Hematopoietic multipotent progenitor cell (in vitro differentiated cells): ENCODE data around the gene HTRA3. TPM values are rescaled to one million over a fixed set of nuclear protein-coding genes. Genes with fewer than 3 reads are reported as not detected.

Experiments used
- DNase-seq, 3 donors: peaks; one replicate each; pipeline ENCODE4 v3.0.0-alpha.2; 2011 to 2015; ENCODE audit warnings: low read depth in 2 of 3, low spot score in 2 of 3
- total RNA-seq: library from RNA; depleted of rRNA; stranded (reverse); fragments of >200 nt; gene quantifications from one replicate; pipeline ENCODE4 v1.2.3, GENCODE V29; 2012

The HTRA3 gene
- total RNA-seq, 1 donor = 12.9 TPM

DNA sequence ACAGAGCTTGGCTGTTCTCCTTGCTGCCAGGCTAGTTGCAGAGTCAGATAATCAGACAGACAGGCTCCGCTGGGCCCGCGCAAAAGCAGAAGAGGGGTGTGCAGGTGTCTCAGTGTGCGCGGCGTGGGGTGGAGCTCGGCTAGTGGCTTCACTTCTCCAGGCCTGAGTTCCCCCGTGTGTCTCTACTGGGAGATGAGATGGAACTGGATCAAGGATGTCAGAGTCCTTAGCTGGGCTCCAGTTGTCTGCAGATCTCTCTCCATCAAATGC lies 21.1 kb downstream of the HTRA3 start:
- no peak for DNase-seq

DNA sequence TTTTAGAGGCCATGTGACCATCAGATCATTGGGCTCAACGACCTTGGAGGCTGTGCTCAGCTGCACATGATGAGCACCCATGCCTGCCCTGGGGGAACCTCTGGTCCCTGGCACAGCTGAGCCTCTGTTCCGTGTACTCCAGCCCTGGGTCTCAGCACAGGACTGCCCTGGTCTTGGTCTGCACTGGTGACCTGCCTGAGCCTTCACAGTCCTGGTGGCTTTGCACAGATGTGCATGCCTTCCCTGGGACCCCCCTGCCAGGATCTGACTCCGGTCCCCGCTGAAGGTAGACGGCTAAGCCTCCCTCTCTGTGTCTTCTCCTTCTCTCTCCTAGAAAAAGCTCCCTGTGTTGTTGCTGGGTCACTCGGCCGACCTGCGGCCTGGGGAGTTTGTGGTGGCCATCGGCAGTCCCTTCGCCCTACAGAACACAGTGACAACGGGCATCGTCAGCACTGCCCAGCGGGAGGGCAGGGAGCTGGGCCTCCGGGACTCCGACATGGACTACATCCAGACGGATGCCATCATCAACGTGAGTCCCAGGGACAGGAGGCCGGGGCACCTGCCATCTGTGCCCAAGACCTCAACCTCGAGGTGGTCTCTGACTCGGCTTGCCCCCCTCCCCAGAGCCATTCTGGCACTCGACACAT lies 21.6 kb downstream of the HTRA3 start:
- DNase-seq = no peak

DNA sequence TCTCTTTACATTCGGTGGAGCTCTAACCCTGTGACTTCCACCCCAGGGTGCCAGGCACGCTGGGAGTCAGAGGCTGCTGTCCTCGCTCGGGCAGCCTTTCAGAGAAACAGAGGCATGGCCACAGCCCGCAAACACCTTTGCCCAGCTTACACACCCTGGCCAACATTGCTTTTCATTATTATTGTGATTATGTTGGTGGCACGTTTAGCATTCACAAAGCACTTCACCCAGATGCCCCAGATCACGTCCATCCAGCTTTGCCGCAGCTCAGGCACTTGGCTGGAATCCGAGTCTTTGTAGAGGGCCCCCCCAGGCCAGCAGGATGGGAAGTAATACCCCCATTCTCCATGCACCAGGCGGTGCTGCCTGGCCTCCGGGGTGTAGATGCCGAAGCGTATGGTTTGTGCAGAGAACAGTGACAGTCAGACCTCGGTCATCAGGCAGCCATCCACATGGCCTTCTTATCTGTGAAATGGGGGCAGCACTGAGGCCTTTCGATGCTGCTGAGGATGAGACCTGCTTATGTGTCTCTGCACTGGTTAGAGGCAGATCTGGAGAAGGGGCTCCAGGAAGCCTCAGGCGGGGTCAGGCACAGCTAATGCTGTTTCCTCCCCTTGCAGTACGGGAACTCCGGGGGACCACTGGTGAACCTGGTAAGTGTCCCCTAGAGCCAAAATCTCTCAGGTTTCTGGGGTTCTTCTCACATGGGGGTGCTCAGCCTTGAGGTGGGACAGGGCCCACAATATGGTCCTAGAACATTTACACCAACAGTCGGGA lies 22.3 kb downstream of the HTRA3 start:
- DNase-seq = no peak

DNA sequence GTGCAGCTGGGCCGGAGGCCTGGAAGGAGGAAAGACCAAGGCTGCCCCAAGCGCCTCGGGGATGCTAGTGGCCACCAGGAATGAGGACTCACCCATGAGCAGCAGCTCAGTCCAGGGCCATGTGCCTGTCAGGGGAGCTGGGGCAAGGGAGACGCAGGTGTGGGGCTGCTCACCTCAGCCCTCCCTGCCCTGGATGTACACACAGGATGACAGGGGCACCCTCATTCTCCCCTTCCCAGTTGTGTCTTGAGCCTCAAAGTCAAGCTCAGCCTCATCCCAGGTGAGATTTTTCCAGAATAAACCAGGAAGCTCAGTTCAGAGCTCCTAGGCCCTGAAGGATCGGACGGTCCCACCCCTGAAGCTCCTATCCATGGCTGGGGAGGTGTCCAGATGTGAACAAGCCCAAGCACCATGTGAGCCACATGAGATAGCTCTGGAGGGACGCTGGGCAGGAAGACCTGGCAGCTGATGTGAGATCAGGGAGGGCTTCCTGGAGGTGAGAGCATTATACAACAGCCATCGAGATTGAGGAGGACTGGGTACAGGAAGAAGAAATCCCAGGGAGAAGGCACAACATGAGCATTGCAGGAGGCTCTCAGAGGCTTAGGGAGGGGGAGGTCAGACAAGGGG lies 23.0 kb downstream of the HTRA3 start:
- no peak for DNase-seq

GRCh38 chr4:8293131-8293975 lies 23.8 kb downstream of the HTRA3 start:
- no peak for DNase-seq

DNA sequence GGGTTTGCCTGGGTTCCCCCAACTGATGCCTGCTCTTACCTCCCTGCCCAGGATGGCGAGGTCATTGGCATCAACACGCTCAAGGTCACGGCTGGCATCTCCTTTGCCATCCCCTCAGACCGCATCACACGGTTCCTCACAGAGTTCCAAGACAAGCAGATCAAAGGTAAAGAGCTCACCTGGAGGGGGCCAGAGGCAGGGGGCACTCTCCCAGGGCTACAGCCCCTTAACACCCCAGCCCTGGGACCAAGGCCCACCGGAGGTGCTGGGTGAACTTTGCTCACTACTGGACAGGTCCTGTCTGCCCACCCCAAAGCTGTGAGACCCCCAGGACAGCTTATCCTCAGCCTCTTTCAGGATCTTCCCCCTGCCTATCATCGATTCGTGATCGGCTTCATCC lies 24.5 kb downstream of the HTRA3 start:
- no peak for DNase-seq

GRCh38 chr4:8294775-8295174 lies 25.2 kb downstream of the HTRA3 start:
- no peak for DNase-seq

- DNase-seq = no peak
These were observed 25.9 kb downstream of the HTRA3 start for GRCh38 chr4:8295471-8295870.

GRCh38 chr4:8296491-8296890 lies 26.9 kb downstream of the HTRA3 start:
- no peak for DNase-seq

DNA sequence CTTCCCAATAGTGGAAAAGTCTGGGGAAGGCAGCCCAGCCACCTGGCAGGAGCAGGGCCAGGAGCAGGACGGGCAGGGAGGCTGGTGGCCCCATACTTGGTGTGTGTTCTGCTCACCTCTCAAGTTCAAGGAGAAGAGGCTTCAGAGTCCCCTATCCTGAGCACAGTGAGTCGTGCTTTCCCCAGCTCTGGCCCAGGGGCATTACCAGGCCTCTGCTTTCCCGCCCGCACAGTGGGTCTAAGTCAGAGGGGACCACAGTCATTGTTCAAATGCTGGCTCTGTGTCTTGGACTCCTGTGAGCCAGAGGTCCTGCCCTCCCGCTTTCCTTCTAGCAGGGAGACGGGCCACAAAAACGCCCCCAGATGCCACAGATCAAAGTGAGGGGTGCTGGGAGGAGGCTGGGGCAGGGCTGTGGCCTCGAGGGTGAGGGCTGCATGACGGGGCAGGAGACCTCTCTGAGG lies 27.6 kb downstream of the HTRA3 start:
- no peak for DNase-seq

DNA sequence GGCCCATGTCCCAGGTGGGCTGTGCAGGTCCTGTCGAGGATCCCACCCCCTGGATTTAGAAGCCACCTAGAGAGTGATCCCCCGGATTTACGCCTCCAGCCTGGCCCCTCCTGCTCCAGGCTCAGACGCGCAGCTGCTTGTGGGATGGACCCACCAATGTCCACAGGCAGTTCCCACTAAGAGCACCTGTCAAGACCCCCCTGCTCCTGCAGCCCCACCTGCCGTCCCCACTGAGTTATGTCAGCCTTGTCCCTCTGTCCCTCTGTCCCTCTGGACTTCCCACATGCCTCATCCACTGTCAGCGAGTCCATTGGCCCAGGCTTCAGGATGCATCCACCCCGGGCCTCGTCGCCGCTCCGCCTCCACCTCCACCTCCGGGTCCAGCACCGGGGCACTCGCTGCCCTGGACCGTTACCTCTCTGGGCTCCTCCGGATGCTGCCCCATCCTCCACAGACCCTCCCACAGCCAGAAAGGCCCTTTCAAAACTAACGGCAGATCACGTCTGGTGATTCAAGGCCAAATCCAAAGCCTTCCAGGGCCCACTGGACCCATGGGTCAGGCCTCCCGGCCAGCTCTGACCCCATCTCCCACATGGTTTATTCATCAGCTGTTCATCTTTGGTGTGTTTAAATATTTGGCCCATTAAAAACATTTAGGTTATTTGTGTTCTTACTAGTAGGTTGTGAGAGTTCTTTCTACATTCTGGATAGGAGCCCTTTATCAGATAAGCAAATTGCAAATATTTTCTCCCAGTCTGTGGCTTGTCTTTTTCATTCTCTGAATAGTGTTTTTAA lies 28.3 kb downstream of the HTRA3 start:
- no peak for DNase-seq

GRCh38 chr4:8300832-8301231 lies 31.3 kb downstream of the HTRA3 start:
- DNase-seq = no peak

DNA sequence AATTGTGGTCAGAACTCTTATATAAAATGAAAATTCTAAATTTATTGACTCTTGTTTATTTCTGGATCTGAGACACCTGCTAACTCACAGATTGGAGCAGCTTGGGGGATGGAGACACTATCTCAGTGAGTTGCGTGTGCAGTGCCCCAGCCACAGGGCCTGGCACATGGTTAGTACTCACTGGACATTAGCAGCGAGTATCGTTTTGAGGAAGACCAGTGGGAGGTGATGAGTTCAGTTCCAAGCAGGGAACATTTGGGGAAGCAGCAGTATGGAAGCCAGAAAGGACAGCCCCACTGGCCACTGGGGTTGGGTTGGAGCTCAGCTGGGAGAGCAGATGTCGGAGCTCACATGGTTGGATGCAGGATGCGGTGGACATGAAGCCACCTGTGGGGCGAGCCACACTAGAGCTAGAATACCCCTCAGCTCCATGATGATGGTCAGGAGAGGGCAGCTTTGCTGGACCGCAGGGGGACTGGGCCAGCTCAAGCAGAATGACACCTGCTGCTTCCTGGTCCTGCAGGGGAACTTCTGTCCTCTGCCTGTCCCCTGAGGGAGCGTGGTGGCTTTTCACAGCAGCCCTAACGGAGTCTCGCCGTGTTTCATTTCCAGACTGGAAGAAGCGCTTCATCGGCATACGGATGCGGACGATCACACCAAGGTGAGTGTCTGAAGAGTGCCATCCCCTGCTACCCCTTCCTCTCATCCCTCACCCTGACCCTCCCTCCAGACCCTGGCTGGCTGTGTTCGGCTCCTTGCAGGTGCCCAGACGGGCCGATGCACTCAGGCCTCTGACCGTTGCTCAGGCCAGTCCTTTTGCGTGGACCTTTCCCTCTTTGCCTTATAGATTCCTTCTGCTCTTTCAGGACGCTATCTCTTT lies 32.5 kb downstream of the HTRA3 start:
- no peak for DNase-seq

DNA sequence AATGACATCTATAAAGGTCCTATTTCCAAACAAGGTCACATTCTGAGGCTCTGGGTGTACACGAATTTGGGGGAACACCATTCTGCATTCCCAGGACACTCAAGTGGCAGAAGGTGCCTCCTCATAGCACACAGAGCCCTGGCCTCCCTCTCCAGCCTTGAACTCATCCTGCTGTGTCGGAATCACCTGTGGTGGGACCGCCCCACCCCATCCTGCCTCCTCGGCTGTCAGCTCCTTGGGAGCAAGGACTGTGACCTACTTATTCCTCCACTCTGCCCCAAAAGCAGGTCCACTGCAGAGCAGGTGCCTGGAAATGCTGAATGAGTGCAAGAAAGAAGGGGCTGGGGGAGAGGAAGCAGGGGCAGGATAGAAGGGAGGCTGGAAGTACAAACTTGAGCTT lies 33.5 kb downstream of the HTRA3 start:
- no peak for DNase-seq

DNA sequence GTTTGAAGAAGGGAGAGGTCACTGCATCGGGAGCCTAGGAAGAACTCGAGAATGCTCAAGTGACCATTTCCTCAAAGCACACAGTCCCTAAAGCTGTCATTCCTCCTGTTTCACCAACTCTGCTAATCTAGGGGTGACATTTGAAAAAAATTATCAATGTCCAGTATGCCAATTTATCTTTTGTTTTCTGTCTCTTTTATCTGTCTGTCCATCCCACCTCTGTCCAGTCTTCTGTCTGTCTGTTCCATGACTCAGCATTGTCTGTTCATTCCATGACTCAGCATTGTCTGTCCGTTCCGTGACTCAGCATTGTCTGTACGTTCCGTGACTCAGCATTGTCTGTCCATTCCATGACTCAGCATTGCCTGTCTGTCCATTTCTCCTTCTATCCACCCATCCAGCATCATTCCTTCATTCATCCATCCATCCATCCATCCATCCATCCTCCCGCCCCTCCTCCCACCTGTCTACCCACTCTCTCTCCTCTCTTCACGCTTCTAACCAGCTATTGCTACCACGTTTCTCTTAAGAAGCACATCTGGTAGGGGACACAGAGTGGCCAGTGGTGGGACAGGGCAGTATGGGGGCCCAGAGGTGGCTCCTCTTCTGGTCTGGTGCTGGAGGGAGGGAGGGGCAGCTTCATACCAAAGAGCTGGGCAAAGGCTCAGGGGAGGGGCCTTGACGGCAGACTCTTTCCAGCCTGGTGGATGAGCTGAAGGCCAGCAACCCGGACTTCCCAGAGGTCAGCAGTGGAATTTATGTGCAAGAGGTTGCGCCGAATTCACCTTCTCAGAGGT lies 34.1 kb downstream of the HTRA3 start:
- peak in 2 of 3 donors; percentile 67 to 72 for DNase-seq

- no peak for DNase-seq
These were observed 35.5 kb downstream of the HTRA3 start for GRCh38 chr4:8304827-8305695.

DNA sequence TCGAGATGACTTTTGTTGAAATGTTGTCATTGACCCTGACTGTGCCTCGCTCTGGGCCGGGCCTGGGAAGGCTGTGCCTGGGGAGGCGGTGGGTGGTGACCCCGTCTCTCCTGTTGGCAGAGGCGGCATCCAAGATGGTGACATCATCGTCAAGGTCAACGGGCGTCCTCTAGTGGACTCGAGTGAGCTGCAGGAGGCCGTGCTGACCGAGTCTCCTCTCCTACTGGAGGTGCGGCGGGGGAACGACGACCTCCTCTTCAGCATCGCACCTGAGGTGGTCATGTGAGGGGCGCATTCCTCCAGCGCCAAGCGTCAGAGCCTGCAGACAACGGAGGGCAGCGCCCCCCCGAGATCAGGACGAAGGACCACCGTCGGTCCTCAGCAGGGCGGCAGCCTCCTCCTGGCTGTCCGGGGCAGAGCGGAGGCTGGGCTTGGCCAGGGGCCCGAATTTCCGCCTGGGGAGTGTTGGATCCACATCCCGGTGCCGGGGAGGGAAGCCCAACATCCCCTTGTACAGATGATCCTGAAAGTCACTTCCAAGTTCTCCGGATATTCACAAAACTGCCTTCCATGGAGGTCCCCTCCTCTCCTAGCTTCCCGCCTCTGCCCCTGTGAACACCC lies 36.4 kb downstream of the HTRA3 start:
- DNase-seq = no peak
